Measurements from ENCODE around the gene IDH3A.

GRCh38 chr15:78170848-78171773, 21.9 kb downstream of the IDH3A start:
- TF ChIP-seq POLR2A (IDR thresholded peaks at IDR 0.05; ENCODE audit: low read depth, low read length) (0 out of 2 replicates have a peak, but pooled peaks have one; percentile 8), POLR2AphosphoS5 (IDR thresholded peaks at IDR 0.05; ENCODE audit: low read depth, low read length) (no peak)

All from GM12892 (cell line).